Right atrium auricular region (tissue), 2 donors: Measurements from ENCODE around the gene PRELP. TPM values are rescaled to one million over a fixed set of nuclear protein-coding genes. Genes with fewer than 3 reads are reported as not detected.

Experiments used
- DNase-seq: peaks from one replicate; pipeline ENCODE4 v3.0.0-alpha.2; 2019; ENCODE audit warnings: low spot score
- H3K27ac ChIP-seq, 2 donors: fragments of 200-600 bp; sonication (generic); 1 replicate in 1 of 2; 2 replicates in 1 of 2; pipeline ENCODE4 v1.5.1; 2016 to 2019
- H3K27me3 ChIP-seq, 2 donors: fragments of 200-600 bp; sonication (generic); one replicate each; pipeline versions ENCODE4 v1.5.1 to v1.6.0; 2017 to 2019
- H3K36me3 ChIP-seq: fragments of 200-600 bp; sonication (generic); one replicate; pipeline ENCODE4 v1.5.1; 2016
- H3K4me1 ChIP-seq, 2 donors: fragments of 200-600 bp; sonication (generic); one replicate each; pipeline versions ENCODE4 v1.5.1 to v1.6.0; 2017 to 2019
- H3K4me3 ChIP-seq, 2 donors: fragments of 200-600 bp; sonication (generic); 1 replicate in 1 of 2; 2 replicates in 1 of 2; pipeline ENCODE4 v1.5.1; 2017 to 2019; ENCODE audit warnings: mild to moderate bottlenecking in 1 of 2, moderate library complexity in 1 of 2
- H3K9me3 ChIP-seq, 2 donors: fragments of 200-600 bp; sonication (generic); one replicate each; pipeline ENCODE4 v1.5.1; 2019
- total RNA-seq, 2 donors: library from RNA; depleted of rRNA; stranded (reverse); fragments of >200 nt; gene quantifications; one replicate each; pipeline ENCODE4 v1.1.0, GENCODE V29; 2016
- TF ChIP-seq, protein P1 (sequence below), 2 donors: fragments of 200-600 bp; sonication (generic); IDR thresholded peaks; one replicate each; pipeline ENCODE4 v1.5.1; 2019; ENCODE audit warnings: antibody characterized with exemption in 2 of 2

The PRELP gene
- total RNA-seq, 2 donors from 2014 or later: 54.5 to 243 TPM

DNA sequence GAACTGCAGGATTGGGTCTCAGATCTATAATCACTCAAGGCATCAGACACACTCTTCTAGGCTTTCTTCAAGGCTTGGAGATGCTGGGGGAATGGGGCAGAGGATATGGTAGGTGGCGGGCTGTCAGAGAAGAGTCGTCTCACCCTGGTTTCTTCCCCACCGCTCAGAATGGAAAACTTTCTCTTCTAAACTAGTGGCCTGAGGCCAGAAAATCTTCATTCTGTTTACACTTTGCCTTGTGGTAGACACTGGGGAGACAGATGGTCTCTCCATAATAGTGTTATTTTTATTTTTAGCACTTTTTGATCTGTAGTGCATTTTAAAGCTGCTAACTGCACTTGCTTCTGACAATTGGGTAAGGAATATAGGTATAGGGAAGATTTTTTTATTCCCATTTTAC, 2.6 kb downstream of the PRELP start:
- TF ChIP-seq, protein P1, sequence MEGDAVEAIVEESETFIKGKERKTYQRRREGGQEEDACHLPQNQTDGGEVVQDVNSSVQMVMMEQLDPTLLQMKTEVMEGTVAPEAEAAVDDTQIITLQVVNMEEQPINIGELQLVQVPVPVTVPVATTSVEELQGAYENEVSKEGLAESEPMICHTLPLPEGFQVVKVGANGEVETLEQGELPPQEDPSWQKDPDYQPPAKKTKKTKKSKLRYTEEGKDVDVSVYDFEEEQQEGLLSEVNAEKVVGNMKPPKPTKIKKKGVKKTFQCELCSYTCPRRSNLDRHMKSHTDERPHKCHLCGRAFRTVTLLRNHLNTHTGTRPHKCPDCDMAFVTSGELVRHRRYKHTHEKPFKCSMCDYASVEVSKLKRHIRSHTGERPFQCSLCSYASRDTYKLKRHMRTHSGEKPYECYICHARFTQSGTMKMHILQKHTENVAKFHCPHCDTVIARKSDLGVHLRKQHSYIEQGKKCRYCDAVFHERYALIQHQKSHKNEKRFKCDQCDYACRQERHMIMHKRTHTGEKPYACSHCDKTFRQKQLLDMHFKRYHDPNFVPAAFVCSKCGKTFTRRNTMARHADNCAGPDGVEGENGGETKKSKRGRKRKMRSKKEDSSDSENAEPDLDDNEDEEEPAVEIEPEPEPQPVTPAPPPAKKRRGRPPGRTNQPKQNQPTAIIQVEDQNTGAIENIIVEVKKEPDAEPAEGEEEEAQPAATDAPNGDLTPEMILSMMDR (IDR thresholded peaks at IDR 0.05): no peak
- Histone ChIP-seq H3K4me1 (peaks cover 0 to 26% of the 10 kb centered on the region in 2 donors), H3K36me3 (peaks cover 7% of the 10 kb centered on the region), H3K9me3 (no peaks in the 10 kb centered on the region), H3K27me3 (no peaks in the 10 kb centered on the region), H3K4me3 (peak overlapping the region; percentile 51 to 53), H3K27ac (peak overlapping the region; percentile 81 to 89)
- DNase-seq: no peak

DNA sequence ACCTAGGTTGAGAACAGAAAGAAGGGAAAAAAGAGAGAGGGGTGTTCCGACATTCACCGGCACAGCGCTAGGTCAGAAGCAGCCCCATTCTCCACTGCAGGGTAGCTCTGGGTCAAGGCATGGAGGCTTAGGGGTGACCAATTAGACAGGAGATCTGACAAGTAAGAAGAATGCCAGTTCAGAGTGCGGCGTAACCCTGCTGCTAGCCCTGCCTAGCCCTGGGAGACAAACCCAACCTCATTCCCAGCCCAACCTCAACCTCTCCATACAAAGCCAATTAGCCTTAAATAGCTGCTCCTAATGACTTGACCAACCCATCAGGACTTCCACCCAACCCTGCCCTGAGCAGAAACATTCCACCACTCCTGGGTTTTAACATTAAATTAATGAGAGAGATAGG, 3.4 kb downstream of the PRELP start:
- Histone ChIP-seq H3K27me3 (no peaks in the 10 kb centered on the region), H3K36me3 (peaks cover 14% of the 10 kb centered on the region), H3K9me3 (no peaks in the 10 kb centered on the region), H3K4me3 (peak overlapping the region; percentile 51 to 53), H3K27ac (peak overlapping the region; percentile 81 to 89), H3K4me1 (peaks cover 0 to 26% of the 10 kb centered on the region in 2 donors)
- TF ChIP-seq, protein P1 (IDR thresholded peaks at IDR 0.05): no peak
- no peak for DNase-seq

DNA sequence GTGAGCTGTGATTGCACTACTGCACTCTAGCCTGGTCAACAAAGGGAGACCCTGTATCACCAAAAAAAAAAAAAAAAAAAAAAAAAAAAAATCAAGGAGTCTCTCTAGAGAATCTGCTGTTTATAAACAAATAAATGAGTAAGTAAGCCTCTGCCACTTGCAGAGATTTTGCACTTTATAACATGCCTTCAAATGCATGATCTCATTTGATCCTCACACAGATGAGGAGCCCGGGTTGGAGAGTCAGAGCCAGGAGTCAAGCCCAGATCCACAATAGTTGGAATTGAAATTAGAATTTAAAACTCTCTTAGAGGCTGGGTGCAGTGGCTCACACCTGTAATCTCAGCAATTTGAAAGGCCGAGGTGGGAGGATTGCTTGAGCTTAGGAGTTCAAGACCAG, 4.0 kb downstream of the PRELP start:
- Histone ChIP-seq H3K36me3 (peaks cover 21% of the 10 kb centered on the region), H3K4me3 (peak overlapping the region; percentile 51 to 53), H3K9me3 (no peaks in the 10 kb centered on the region), H3K4me1 (peaks cover 0 to 28% of the 10 kb centered on the region in 2 donors), H3K27ac (peak overlapping the region; percentile 81 to 89), H3K27me3 (no peaks in the 10 kb centered on the region)
- TF ChIP-seq, protein P1 (IDR thresholded peaks at IDR 0.05): no peak
- DNase-seq: no peak

DNA sequence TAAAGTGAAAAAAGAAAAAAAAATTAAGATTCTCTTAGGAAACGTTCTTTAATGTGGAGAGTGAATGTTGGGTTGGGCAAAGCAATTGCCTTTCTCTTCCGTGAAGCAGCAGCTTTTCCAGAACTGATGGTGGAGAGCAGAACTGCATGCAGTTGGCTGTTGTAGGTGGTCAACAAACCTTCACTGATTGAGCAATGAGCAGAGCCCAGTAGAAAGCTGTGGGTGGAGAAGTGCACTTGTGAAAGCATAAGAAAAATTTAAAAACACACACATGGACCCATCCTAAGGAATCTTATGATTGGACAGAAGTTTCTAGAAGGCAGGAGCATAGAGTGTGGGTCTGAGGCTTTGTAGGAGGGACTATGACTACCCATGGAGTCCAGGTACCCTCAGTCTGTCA, 4.5 kb downstream of the PRELP start:
- H3K4me1 ChIP-seq: peaks cover 0 to 24% of the 10 kb centered on the region in 2 donors
- H3K27ac ChIP-seq: peak overlapping the region; percentile 66 to 89
- no peaks in the 10 kb centered on the region for H3K9me3 ChIP-seq
- H3K4me3 ChIP-seq: peak overlapping the region; percentile 51 to 53
- DNase-seq: no peak
- no peaks in the 10 kb centered on the region for H3K27me3 ChIP-seq
- TF ChIP-seq, protein P1 (IDR thresholded peaks at IDR 0.05): peak in 1 of 2 donors; percentile 12
- H3K36me3 ChIP-seq: peaks cover 25% of the 10 kb centered on the region

DNA sequence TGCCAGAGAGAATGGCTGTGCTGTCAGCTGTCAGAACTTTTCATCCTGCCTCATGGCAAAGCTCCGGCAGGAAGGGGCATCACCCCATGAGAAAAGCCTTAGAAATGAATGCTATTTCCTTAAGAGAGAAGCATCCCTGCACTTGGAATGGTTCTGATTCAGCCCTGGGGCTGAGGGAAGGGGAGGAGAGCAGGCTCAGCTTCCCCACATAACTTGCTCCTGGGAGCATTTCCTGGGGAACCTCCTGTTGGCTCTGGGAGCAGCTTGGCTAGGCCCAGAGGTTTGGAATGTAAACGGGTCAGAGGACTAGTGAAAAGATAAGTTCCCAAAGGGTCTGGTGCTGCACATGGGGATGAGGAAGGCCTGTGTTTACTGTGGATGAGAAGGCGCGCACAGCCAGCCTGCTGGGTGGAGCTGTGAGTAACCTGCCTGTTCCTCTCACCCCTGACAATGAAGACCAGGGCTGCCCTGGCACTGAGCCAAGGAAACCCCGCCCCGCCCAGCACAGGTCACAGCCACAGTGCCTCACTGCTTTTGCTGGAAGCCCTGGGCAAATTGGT, 5.0 kb downstream of the PRELP start:
- Histone ChIP-seq H3K36me3 (peaks cover 29% of the 10 kb centered on the region), H3K9me3 (no peaks in the 10 kb centered on the region), H3K4me1 (peaks cover 0 to 22% of the 10 kb centered on the region in 2 donors), H3K4me3 (peak overlapping the region; percentile 51 to 53), H3K27me3 (no peaks in the 10 kb centered on the region), H3K27ac (peak overlapping the region; percentile 66 to 89)
- peak; percentile 88 for DNase-seq
- TF ChIP-seq, protein P1 (IDR thresholded peaks at IDR 0.05): no peak

DNA sequence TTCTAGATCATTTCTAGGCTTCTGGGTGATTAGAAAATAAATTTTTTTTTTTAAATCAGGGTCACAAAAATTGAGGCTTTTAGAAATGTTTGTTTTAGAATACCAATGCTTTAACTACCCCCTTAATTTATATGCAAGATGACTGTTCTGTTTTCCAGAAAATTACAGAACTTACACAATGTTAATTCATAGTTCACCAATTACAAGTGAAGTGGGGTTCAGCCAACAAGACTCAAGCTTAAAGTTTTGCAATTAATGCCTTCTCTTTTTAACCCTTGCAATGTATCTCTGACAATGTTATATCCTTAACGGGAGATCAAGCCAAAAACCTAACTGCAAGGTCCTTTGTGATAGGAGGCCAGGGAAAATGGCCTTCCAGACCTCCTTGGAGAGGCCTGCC, 5.6 kb downstream of the PRELP start:
- no peaks in the 10 kb centered on the region for H3K9me3 ChIP-seq
- peaks cover 0 to 22% of the 10 kb centered on the region in 2 donors for H3K4me1 ChIP-seq
- no peaks in the 10 kb centered on the region for H3K27me3 ChIP-seq
- no peak for DNase-seq
- peak overlapping the region; percentile 51 to 53 for H3K4me3 ChIP-seq
- TF ChIP-seq, protein P1 (IDR thresholded peaks at IDR 0.05): no peak
- H3K36me3 ChIP-seq: peaks cover 35% of the 10 kb centered on the region
- H3K27ac ChIP-seq: peak overlapping the region; percentile 66 to 89
